CD4-positive, CD25-positive, alpha-beta regulatory T cell (primary cell): ENCODE measurements around the gene PUS3. TPM values are rescaled to one million over a fixed set of nuclear protein-coding genes. Genes with fewer than 3 reads are reported as not detected.

ENCODE experiments used
- ATAC-seq, 2 donors: fragments of 150-1000 bp; cut with Tn5 transposase; one replicate each; pipeline ENCODE4 v1.10.0; 2021; ENCODE audit warnings: low read depth in 2 of 2, moderate number of reproducible peaks in 2 of 2, moderate library complexity in 1 of 2
- DNase-seq, 3 donors: peaks; one replicate each; pipeline versions ENCODE4 v3.0.0 to v3.0.0-alpha.2; 2012 to 2022; ENCODE audit warnings: mixed read lengths in 1 of 3
- H3K27ac ChIP-seq: one replicate; pipeline ENCODE4 v1.7.0; 2013; ENCODE audit warnings: mild to moderate bottlenecking, low read length; ENCODE audit not compliant: insufficient read depth, poor library complexity, severe bottlenecking
- H3K27me3 ChIP-seq: one replicate; pipeline ENCODE4 v1.7.0; 2013; ENCODE audit warnings: low read length; ENCODE audit not compliant: control insufficient read depth, insufficient read depth
- H3K36me3 ChIP-seq: one replicate; pipeline ENCODE4 v1.7.0; 2013; ENCODE audit warnings: mild to moderate bottlenecking, low read length, moderate library complexity; ENCODE audit not compliant: control insufficient read depth, insufficient read depth
- H3K4me1 ChIP-seq: 2 replicates; pipeline ENCODE4 v1.7.0; 2013; ENCODE audit warnings: mild to moderate bottlenecking, low read length; ENCODE audit not compliant: insufficient read depth, control insufficient read depth, poor library complexity, severe bottlenecking
- H3K4me3 ChIP-seq: one replicate; pipeline ENCODE4 v1.7.0; 2013; ENCODE audit warnings: low read depth, mild to moderate bottlenecking, low read length, moderate library complexity
- H3K9me3 ChIP-seq, 2 experiments: 1 replicate in 1 of 2; 2 replicates in 1 of 2; pipeline ENCODE4 v1.7.0; 2013; ENCODE audit warnings: low read length in 2 of 2, mild to moderate bottlenecking in 1 of 2, moderate library complexity in 1 of 2; ENCODE audit not compliant: control insufficient read depth in 2 of 2
- H3K27ac Mint-ChIP-seq, 3 donors: one replicate each; pipeline ENCODE4 v1.8.0; 2020 to 2022; ENCODE audit warnings: mild to moderate bottlenecking in 3 of 3, mixed read lengths in 3 of 3, moderate library complexity in 2 of 3
- H3K27me3 Mint-ChIP-seq: one replicate; pipeline ENCODE4 v1.8.0; 2022; ENCODE audit warnings: mild to moderate bottlenecking, mixed read lengths
- H3K36me3 Mint-ChIP-seq: one replicate; pipeline ENCODE4 v1.8.0; 2020; ENCODE audit warnings: mixed read lengths
- H3K4me1 Mint-ChIP-seq, 4 donors: one replicate each; pipeline ENCODE4 v1.8.0; 2020 to 2022; ENCODE audit warnings: mixed read lengths in 4 of 4, mild to moderate bottlenecking in 1 of 4
- H3K4me3 Mint-ChIP-seq, 4 donors: one replicate each; pipeline ENCODE4 v1.8.0; 2020 to 2022; ENCODE audit warnings: mild to moderate bottlenecking in 4 of 4, mixed read lengths in 4 of 4, moderate library complexity in 3 of 4
- H3K9me3 Mint-ChIP-seq, 7 donors: one replicate each; pipeline ENCODE4 v1.8.0; 2020 to 2022; ENCODE audit warnings: mixed read lengths in 7 of 7, mild to moderate bottlenecking in 3 of 7, moderate library complexity in 2 of 7
- polyA plus RNA-seq, 4 donors: library from polyadenylated mRNA; unstranded; fragments of 300-500 nt; fragmentation: Illumina TruSeq; gene quantifications; one replicate each; pipeline ENCODE4 v1.2.3, GENCODE V29; 2021
- total RNA-seq: library from RNA; stranded (reverse); gene quantifications from one replicate; pipeline ENCODE4 v1.2.3, GENCODE V29; 2022

The PUS3 gene
- total and polyA plus RNA-seq, 5 donors from 2014 or later = 4.8 to 15.1 (median 14.0) TPM

GRCh38 chr11:125926682-125927081, 23.7 kb upstream of the PUS3 start:
- H3K27ac ChIP-seq = no peak overlapping the region
- Mint-ChIP-seq H3K27me3 (peaks cover 31% of the 10 kb centered on the region), H3K4me1 (peaks cover 0 to 4% (median 0%) of the 10 kb centered on the region in 4 donors), H3K36me3 (no peaks in the 10 kb centered on the region), H3K9me3 (peaks cover 0 to 2% (median 0%) of the 10 kb centered on the region in 7 donors), H3K4me3 (no peak overlapping the region), H3K27ac (peak overlapping the region in 1 of 3 donors; percentile 42)
- no peaks in the 10 kb centered on the region for H3K4me1 ChIP-seq
- DNase-seq (no peak), ATAC-seq (no peak)
- peaks cover 11% of the 10 kb centered on the region for H3K27me3 ChIP-seq
- no peak overlapping the region for H3K4me3 ChIP-seq
- H3K36me3 ChIP-seq = no peaks in the 10 kb centered on the region
- no peaks in the 10 kb centered on the region for H3K9me3 ChIP-seq

GRCh38 chr11:125925804-125926203, 22.8 kb upstream of the PUS3 start:
- Mint-ChIP-seq H3K9me3 (peaks cover 0 to 2% (median 0%) of the 10 kb centered on the region in 7 donors), H3K27me3 (peaks cover 31% of the 10 kb centered on the region), H3K4me3 (no peak overlapping the region), H3K4me1 (peaks cover 0 to 4% (median 0%) of the 10 kb centered on the region in 4 donors), H3K36me3 (no peaks in the 10 kb centered on the region), H3K27ac (no peak overlapping the region)
- no peak overlapping the region for H3K27ac ChIP-seq
- no peaks in the 10 kb centered on the region for H3K4me1 ChIP-seq
- no peak for ATAC-seq
- H3K36me3 ChIP-seq = no peaks in the 10 kb centered on the region
- H3K27me3 ChIP-seq = peaks cover 11% of the 10 kb centered on the region
- no peak for DNase-seq
- no peaks in the 10 kb centered on the region for H3K9me3 ChIP-seq
- H3K4me3 ChIP-seq = no peak overlapping the region

- Histone ChIP-seq H3K36me3 (no peaks in the 10 kb centered on the region), H3K27ac (no peak overlapping the region), H3K4me1 (no peaks in the 10 kb centered on the region), H3K4me3 (no peak overlapping the region), H3K27me3 (peaks cover 11% of the 10 kb centered on the region), H3K9me3 (no peaks in the 10 kb centered on the region)
- Mint-ChIP-seq H3K9me3 (peaks cover 0 to 2% (median 0%) of the 10 kb centered on the region in 7 donors), H3K4me1 (peaks cover 0 to 4% (median 0%) of the 10 kb centered on the region in 4 donors), H3K27me3 (peaks cover 31% of the 10 kb centered on the region), H3K27ac (no peak overlapping the region), H3K4me3 (no peak overlapping the region), H3K36me3 (no peaks in the 10 kb centered on the region)
- ATAC-seq (no peak), DNase-seq (no peak)
Measured at GRCh38 chr11:125925247-125925740, 22.3 kb upstream of the PUS3 start.

GRCh38 chr11:125924384-125925007, 21.5 kb upstream of the PUS3 start:
- Mint-ChIP-seq H3K4me1 (peaks cover 0 to 4% (median 0%) of the 10 kb centered on the region in 4 donors), H3K36me3 (no peaks in the 10 kb centered on the region), H3K27me3 (peaks cover 32% of the 10 kb centered on the region), H3K9me3 (peaks cover 0 to 2% (median 0%) of the 10 kb centered on the region in 7 donors), H3K27ac (no peak overlapping the region), H3K4me3 (no peak overlapping the region)
- H3K4me1 ChIP-seq = no peaks in the 10 kb centered on the region
- H3K9me3 ChIP-seq = no peaks in the 10 kb centered on the region
- no peak overlapping the region for H3K4me3 ChIP-seq
- H3K27me3 ChIP-seq = peaks cover 15% of the 10 kb centered on the region
- H3K27ac ChIP-seq = no peak overlapping the region
- no peak for ATAC-seq
- no peak for DNase-seq
- no peaks in the 10 kb centered on the region for H3K36me3 ChIP-seq

GRCh38 chr11:125923633-125924032, 20.6 kb upstream of the PUS3 start:
- Mint-ChIP-seq H3K36me3 (no peaks in the 10 kb centered on the region), H3K27me3 (peaks cover 29% of the 10 kb centered on the region), H3K27ac (no peak overlapping the region), H3K4me1 (peaks cover 0 to 4% (median 0%) of the 10 kb centered on the region in 4 donors), H3K9me3 (peaks cover 0 to 2% (median 0%) of the 10 kb centered on the region in 7 donors), H3K4me3 (no peak overlapping the region)
- H3K27ac ChIP-seq = no peak overlapping the region
- ATAC-seq (no peak), DNase-seq (no peak)
- H3K9me3 ChIP-seq = no peaks in the 10 kb centered on the region
- H3K27me3 ChIP-seq = peaks cover 15% of the 10 kb centered on the region
- no peak overlapping the region for H3K4me3 ChIP-seq
- no peaks in the 10 kb centered on the region for H3K36me3 ChIP-seq
- H3K4me1 ChIP-seq = no peaks in the 10 kb centered on the region

- Histone ChIP-seq H3K27me3 (peaks cover 15% of the 10 kb centered on the region), H3K9me3 (no peaks in the 10 kb centered on the region), H3K4me3 (no peak overlapping the region), H3K36me3 (no peaks in the 10 kb centered on the region), H3K27ac (no peak overlapping the region), H3K4me1 (no peaks in the 10 kb centered on the region)
- H3K27me3 Mint-ChIP-seq = peaks cover 26% of the 10 kb centered on the region
- H3K27ac Mint-ChIP-seq = no peak overlapping the region
- H3K9me3 Mint-ChIP-seq = peaks cover 0 to 2% (median 0%) of the 10 kb centered on the region in 7 donors
- no peaks in the 10 kb centered on the region for H3K36me3 Mint-ChIP-seq
- ATAC-seq = peak; percentile 58 to 64
- H3K4me1 Mint-ChIP-seq = peaks cover 0 to 4% (median 0%) of the 10 kb centered on the region in 4 donors
- H3K4me3 Mint-ChIP-seq = no peak overlapping the region
- DNase-seq = peak; percentile 22 to 73 (median 56)
Measured at GRCh38 chr11:125923012-125923579, 20.1 kb upstream of the PUS3 start.

GRCh38 chr11:125922156-125922555, 19.1 kb upstream of the PUS3 start:
- ATAC-seq (no peak), DNase-seq (no peak)
- no peaks in the 10 kb centered on the region for H3K9me3 ChIP-seq
- no peak overlapping the region for H3K27ac ChIP-seq
- Mint-ChIP-seq H3K4me3 (no peak overlapping the region), H3K4me1 (peaks cover 0 to 4% (median 0%) of the 10 kb centered on the region in 4 donors), H3K27me3 (peaks cover 31% of the 10 kb centered on the region), H3K36me3 (no peaks in the 10 kb centered on the region), H3K9me3 (peaks cover 0 to 2% (median 0%) of the 10 kb centered on the region in 7 donors), H3K27ac (no peak overlapping the region)
- no peaks in the 10 kb centered on the region for H3K36me3 ChIP-seq
- H3K27me3 ChIP-seq = peaks cover 13% of the 10 kb centered on the region
- H3K4me1 ChIP-seq = no peaks in the 10 kb centered on the region
- H3K4me3 ChIP-seq = no peak overlapping the region
